ENCODE results near the gene GTF2E1.
A peak's percentile ranks its signal among the peaks of the same experiment; 100 is the strongest.

Gene GTF2E1

DNA sequence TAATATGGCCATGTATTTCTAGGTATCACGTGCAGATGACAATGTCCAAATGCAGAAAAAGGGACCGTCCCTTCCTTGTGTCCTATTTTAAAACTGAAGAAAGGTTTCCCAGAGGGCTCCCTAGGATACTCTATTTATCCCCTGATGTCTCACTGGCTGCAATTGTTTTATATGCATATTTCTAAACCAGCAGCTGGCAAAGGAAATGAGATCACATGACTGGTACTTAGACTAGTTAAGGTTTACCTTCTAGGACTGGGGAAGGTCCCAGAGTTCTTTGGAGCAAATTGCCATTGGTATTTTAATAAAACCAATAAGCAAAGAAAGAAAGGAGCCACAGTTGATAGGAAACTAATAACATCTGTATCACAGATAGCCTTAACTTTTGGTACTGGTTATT lies 29.5 kb downstream of the GTF2E1 start:
- Histone ChIP-seq H2BK120ac (ENCODE audit: low read depth, low read length) (no peak overlapping the region), H3K4ac (ENCODE audit: low read depth in 1 of 2, low read length in 2 of 2) (no peak overlapping the region), H3K4me1 (ENCODE audit: control insufficient read depth, insufficient read depth, low read depth, low read length) (no peaks in the 10 kb centered on the region), H2AFZ (ENCODE audit: low read depth, low read length) (no peak overlapping the region), H2BK15ac (ENCODE audit: low read depth, poor library complexity, severe bottlenecking) (no peak overlapping the region), H3K9ac (ENCODE audit: low read length) (no peak overlapping the region), H2AK5ac (ENCODE audit: low read length, severe bottlenecking) (no peak overlapping the region), H3K9me3 (ENCODE audit: control insufficient read depth, low read length) (no peaks in the 10 kb centered on the region), H3K27ac (ENCODE audit: low read length, poor library complexity, severe bottlenecking) (no peak overlapping the region), H3K14ac (ENCODE audit: low read length in 2 of 2) (no peak overlapping the region), H3K4me2 (ENCODE audit: low read length, poor library complexity, severe bottlenecking) (no peak overlapping the region), H4K91ac (ENCODE audit: low read length) (no peak overlapping the region), H2BK5ac (ENCODE audit: low read depth, low read length, poor library complexity, severe bottlenecking) (no peak overlapping the region), H3K4me3 (ENCODE audit: insufficient read depth in 1 of 2, low read depth in 1 of 2, low read length in 2 of 2) (no peak overlapping the region), H3K27me3 (ENCODE audit: control insufficient read depth in 1 of 2, insufficient read depth in 1 of 2, low read length in 2 of 2) (no peaks in the 10 kb centered on the region), H3K79me1 (replicated peaks; ENCODE audit: low read length, poor library complexity, severe bottlenecking) (peaks cover 32% of the 10 kb centered on the region), H3K23ac (ENCODE audit: low read length in 2 of 2) (no peak overlapping the region), H3K36me3 (ENCODE audit: control insufficient read depth in 1 of 2, insufficient read depth in 2 of 2, low read depth in 1 of 2, low read length in 2 of 2) (peaks cover 0 to 54% of the 10 kb centered on the region in 2 experiments), H3K18ac (ENCODE audit: low read depth in 1 of 2, low read length in 2 of 2) (no peak overlapping the region), H2BK12ac (ENCODE audit: low read length in 2 of 2) (no peak overlapping the region), H4K8ac (ENCODE audit: low read length) (no peak overlapping the region)
- 100% methylated on average over 2 of the region's 2 CpGs for WGBS
- no peak for DNase-seq

DNA sequence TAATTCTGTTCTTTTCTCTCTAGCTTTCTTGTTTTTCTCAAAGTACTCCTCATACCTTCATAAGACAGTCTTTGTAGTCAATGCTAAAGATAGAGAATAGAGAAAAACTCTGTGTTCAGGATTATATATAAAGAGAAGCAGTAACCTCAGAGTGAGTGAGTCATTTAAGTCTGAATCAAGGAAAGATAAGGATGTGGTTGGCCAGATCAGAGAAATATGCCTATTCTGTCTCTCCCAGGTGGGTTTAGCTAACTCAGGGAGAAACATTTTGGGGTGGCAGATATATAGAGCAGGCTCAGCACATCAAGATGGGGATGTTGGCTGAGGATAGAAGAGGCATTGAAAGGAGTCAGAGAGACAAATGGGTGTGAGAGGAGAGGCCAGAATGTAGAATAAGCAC lies 31.4 kb downstream of the GTF2E1 start:
- peaks cover 3 to 57% of the 10 kb centered on the region in 2 experiments for H3K36me3 ChIP-seq (ENCODE audit: control insufficient read depth in 1 of 2, insufficient read depth in 2 of 2, low read depth in 1 of 2, low read length in 2 of 2)
- H3K4me2 ChIP-seq (ENCODE audit: low read length, poor library complexity, severe bottlenecking) = no peak overlapping the region
- no peak overlapping the region for H3K27ac ChIP-seq (ENCODE audit: low read length, poor library complexity, severe bottlenecking)
- no peak overlapping the region for H2BK12ac ChIP-seq (ENCODE audit: low read length in 2 of 2)
- H3K79me1 ChIP-seq (replicated peaks; ENCODE audit: low read length, poor library complexity, severe bottlenecking) = peaks cover 28% of the 10 kb centered on the region
- H3K9ac ChIP-seq (ENCODE audit: low read length) = no peak overlapping the region
- H4K8ac ChIP-seq (ENCODE audit: low read length) = no peak overlapping the region
- H4K91ac ChIP-seq (ENCODE audit: low read length) = no peak overlapping the region
- no peak overlapping the region for H3K14ac ChIP-seq (ENCODE audit: low read length in 2 of 2)
- H3K9me3 ChIP-seq (ENCODE audit: control insufficient read depth, low read length) = no peaks in the 10 kb centered on the region
- H2AK5ac ChIP-seq (ENCODE audit: low read length, severe bottlenecking) = no peak overlapping the region
- no peak overlapping the region for H3K23ac ChIP-seq (ENCODE audit: low read length in 2 of 2)
- H2AFZ ChIP-seq (ENCODE audit: low read depth, low read length) = no peak overlapping the region
- no peak overlapping the region for H2BK5ac ChIP-seq (ENCODE audit: low read depth, low read length, poor library complexity, severe bottlenecking)
- no peaks in the 10 kb centered on the region for H3K4me1 ChIP-seq (ENCODE audit: control insufficient read depth, insufficient read depth, low read depth, low read length)
- peak; percentile 34 for DNase-seq
- no peak overlapping the region for H2BK120ac ChIP-seq (ENCODE audit: low read depth, low read length)
- no peak overlapping the region for H3K18ac ChIP-seq (ENCODE audit: low read depth in 1 of 2, low read length in 2 of 2)
- H3K4ac ChIP-seq (ENCODE audit: low read depth in 1 of 2, low read length in 2 of 2) = no peak overlapping the region
- H3K4me3 ChIP-seq (ENCODE audit: insufficient read depth in 1 of 2, low read depth in 1 of 2, low read length in 2 of 2) = no peak overlapping the region
- H3K27me3 ChIP-seq (ENCODE audit: control insufficient read depth in 1 of 2, insufficient read depth in 1 of 2, low read length in 2 of 2) = no peaks in the 10 kb centered on the region
- H2BK15ac ChIP-seq (ENCODE audit: low read depth, poor library complexity, severe bottlenecking) = no peak overlapping the region

DNA sequence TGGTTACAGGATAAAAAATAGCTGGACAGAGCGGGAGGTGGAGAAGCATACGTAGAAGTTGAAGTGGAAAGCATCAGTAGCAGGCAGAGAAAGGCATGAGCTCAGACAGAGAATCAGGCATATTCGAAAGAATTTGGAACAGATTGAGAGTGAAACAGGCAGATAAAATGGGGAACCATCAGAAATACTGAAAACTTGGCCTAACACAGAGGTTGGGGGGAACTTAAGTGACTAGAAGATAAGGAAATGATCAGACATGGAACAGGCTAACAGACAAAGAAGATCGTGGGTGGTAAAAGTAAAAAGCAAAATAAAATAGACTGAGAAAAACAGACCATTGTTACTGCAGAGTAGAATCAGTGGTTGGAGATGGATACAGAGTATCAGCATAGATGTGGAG lies 32.9 kb downstream of the GTF2E1 start:
- Histone ChIP-seq H3K4ac (ENCODE audit: low read depth in 1 of 2, low read length in 2 of 2) (no peak overlapping the region), H3K9ac (ENCODE audit: low read length) (no peak overlapping the region), H3K4me2 (ENCODE audit: low read length, poor library complexity, severe bottlenecking) (no peak overlapping the region), H2AFZ (ENCODE audit: low read depth, low read length) (no peak overlapping the region), H2BK120ac (ENCODE audit: low read depth, low read length) (no peak overlapping the region), H3K27ac (ENCODE audit: low read length, poor library complexity, severe bottlenecking) (no peak overlapping the region), H3K18ac (ENCODE audit: low read depth in 1 of 2, low read length in 2 of 2) (no peak overlapping the region), H3K23ac (ENCODE audit: low read length in 2 of 2) (no peak overlapping the region), H4K8ac (ENCODE audit: low read length) (no peak overlapping the region), H3K14ac (ENCODE audit: low read length in 2 of 2) (no peak overlapping the region), H3K4me3 (ENCODE audit: insufficient read depth in 1 of 2, low read depth in 1 of 2, low read length in 2 of 2) (no peak overlapping the region), H4K91ac (ENCODE audit: low read length) (no peak overlapping the region), H3K36me3 (ENCODE audit: control insufficient read depth in 1 of 2, insufficient read depth in 2 of 2, low read depth in 1 of 2, low read length in 2 of 2) (peaks cover 3 to 70% of the 10 kb centered on the region in 2 experiments), H3K27me3 (ENCODE audit: control insufficient read depth in 1 of 2, insufficient read depth in 1 of 2, low read length in 2 of 2) (no peaks in the 10 kb centered on the region), H2BK5ac (ENCODE audit: low read depth, low read length, poor library complexity, severe bottlenecking) (no peak overlapping the region), H3K9me3 (ENCODE audit: control insufficient read depth, low read length) (no peaks in the 10 kb centered on the region), H2BK12ac (ENCODE audit: low read length in 2 of 2) (no peak overlapping the region), H3K79me1 (replicated peaks; ENCODE audit: low read length, poor library complexity, severe bottlenecking) (peaks cover 24% of the 10 kb centered on the region), H2BK15ac (ENCODE audit: low read depth, poor library complexity, severe bottlenecking) (no peak overlapping the region), H3K4me1 (ENCODE audit: control insufficient read depth, insufficient read depth, low read depth, low read length) (no peaks in the 10 kb centered on the region), H2AK5ac (ENCODE audit: low read length, severe bottlenecking) (no peak overlapping the region)
- no peak for DNase-seq
- 95% methylated on average over 4 of the region's 4 CpGs for WGBS

DNA sequence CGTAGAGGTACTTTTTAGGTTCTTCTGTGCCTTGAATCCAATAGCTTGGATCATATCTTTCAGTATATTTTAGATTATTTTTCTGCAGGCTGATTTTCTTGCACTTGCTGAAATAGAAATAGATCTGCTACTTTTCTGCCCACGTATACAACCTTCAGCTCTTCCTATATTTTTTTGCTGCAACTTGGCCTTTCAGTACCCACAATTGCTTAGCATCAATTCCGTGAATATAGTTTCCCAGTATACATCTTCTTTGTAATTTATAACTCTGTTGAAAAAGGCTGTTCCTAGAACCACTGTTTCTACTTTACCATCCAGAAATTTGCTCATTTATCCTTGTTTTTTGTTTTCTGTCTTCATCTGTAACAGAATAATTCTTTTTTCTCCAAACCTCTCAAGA lies 36.2 kb downstream of the GTF2E1 start:
- no peak overlapping the region for H3K18ac ChIP-seq (ENCODE audit: low read depth in 1 of 2, low read length in 2 of 2)
- H3K14ac ChIP-seq (ENCODE audit: low read length in 2 of 2) = no peak overlapping the region
- H4K8ac ChIP-seq (ENCODE audit: low read length) = no peak overlapping the region
- WGBS = 98% methylated on average over 3 of the region's 3 CpGs
- H2BK120ac ChIP-seq (ENCODE audit: low read depth, low read length) = no peak overlapping the region
- H2AFZ ChIP-seq (ENCODE audit: low read depth, low read length) = no peak overlapping the region
- no peak overlapping the region for H3K4me2 ChIP-seq (ENCODE audit: low read length, poor library complexity, severe bottlenecking)
- no peak overlapping the region for H3K4ac ChIP-seq (ENCODE audit: low read depth in 1 of 2, low read length in 2 of 2)
- H2BK15ac ChIP-seq (ENCODE audit: low read depth, poor library complexity, severe bottlenecking) = no peak overlapping the region
- H3K79me1 ChIP-seq (replicated peaks; ENCODE audit: low read length, poor library complexity, severe bottlenecking) = peaks cover 14% of the 10 kb centered on the region
- H3K27me3 ChIP-seq (ENCODE audit: control insufficient read depth in 1 of 2, insufficient read depth in 1 of 2, low read length in 2 of 2) = no peaks in the 10 kb centered on the region
- H2BK5ac ChIP-seq (ENCODE audit: low read depth, low read length, poor library complexity, severe bottlenecking) = no peak overlapping the region
- H3K36me3 ChIP-seq (ENCODE audit: control insufficient read depth in 1 of 2, insufficient read depth in 2 of 2, low read depth in 1 of 2, low read length in 2 of 2) = peaks cover 3 to 58% of the 10 kb centered on the region in 2 experiments
- no peak overlapping the region for H3K9ac ChIP-seq (ENCODE audit: low read length)
- no peak overlapping the region for H4K91ac ChIP-seq (ENCODE audit: low read length)
- H3K23ac ChIP-seq (ENCODE audit: low read length in 2 of 2) = no peak overlapping the region
- H2AK5ac ChIP-seq (ENCODE audit: low read length, severe bottlenecking) = no peak overlapping the region
- H3K27ac ChIP-seq (ENCODE audit: low read length, poor library complexity, severe bottlenecking) = no peak overlapping the region
- H2BK12ac ChIP-seq (ENCODE audit: low read length in 2 of 2) = no peak overlapping the region
- no peaks in the 10 kb centered on the region for H3K9me3 ChIP-seq (ENCODE audit: control insufficient read depth, low read length)
- H3K4me3 ChIP-seq (ENCODE audit: insufficient read depth in 1 of 2, low read depth in 1 of 2, low read length in 2 of 2) = no peak overlapping the region
- DNase-seq = no peak
- peaks cover 5% of the 10 kb centered on the region for H3K4me1 ChIP-seq (ENCODE audit: control insufficient read depth, insufficient read depth, low read depth, low read length)
